ENCODE data around the gene SRF. TPM values are rescaled to one million over a fixed set of nuclear protein-coding genes. Genes with fewer than 3 reads are reported as not detected.

Gene SRF
- total RNA-seq, 1 experiment from 2014 or later: 25.4 TPM

- no peak overlapping the region for H3K4me2 ChIP-seq
- no peaks in the 10 kb centered on the region for H3K27me3 ChIP-seq (ENCODE audit: insufficient read depth, low read depth)
- intact Hi-C loops (cut with micrococcal nuclease; ENCODE audit: unreplicated experiment): no loop called here
- H3K4me3 ChIP-seq: no peak overlapping the region
- H3K4me1 ChIP-seq (replicated peaks; ENCODE audit: insufficient read depth): peaks cover 37% of the 10 kb centered on the region
- no peak overlapping the region for H3K27ac ChIP-seq
- no TSS peak for BruUV-seq (replicated peaks)
- H4K20me1 ChIP-seq (ENCODE audit: insufficient read depth): no peaks in the 10 kb centered on the region
- no peaks in the 10 kb centered on the region for H3K9me2 ChIP-seq (ENCODE audit: insufficient read depth)
- peaks cover 53% of the 10 kb centered on the region for H3K79me2 ChIP-seq (ENCODE audit: low read depth)
- peaks cover 29% of the 10 kb centered on the region; the same call in 1 of the 2 replicates for H3F3A ChIP-seq (ENCODE audit: insufficient read depth, low read depth)
- ChIA-PET POLR2A (ENCODE audit: unreplicated experiment) (no interaction called here), CTCF (no interaction called here)
- no peaks in the 10 kb centered on the region for H3K36me3 ChIP-seq (ENCODE audit: low read depth)
- no peaks in the 10 kb centered on the region for H3K9me3 ChIP-seq (ENCODE audit: insufficient read depth, low read depth)
- no peak for TF ChIP-seq CTCF (conservative IDR thresholded peaks at IDR 0.05)
- H2AFZ ChIP-seq: no peak overlapping the region
- no peak for DNase-seq
These were observed 46.6 kb upstream of the SRF start for GRCh38 chr6:43124481-43124880.

GRCh38 chr6:43125119-43125518, 46.0 kb upstream of the SRF start:
- peaks cover 24% of the 10 kb centered on the region; the same call in 1 of the 2 replicates for H3F3A ChIP-seq (ENCODE audit: insufficient read depth, low read depth)
- H2AFZ ChIP-seq: no peak overlapping the region
- no peak for TF ChIP-seq EZH2 (IDR thresholded peaks at IDR 0.05; ENCODE audit: low read depth)
- TF ChIP-seq CTCF (conservative IDR thresholded peaks at IDR 0.05): no peak
- no peak for DNase-seq
- H3K9me2 ChIP-seq (ENCODE audit: insufficient read depth): no peaks in the 10 kb centered on the region
- peaks cover 47% of the 10 kb centered on the region for H3K79me2 ChIP-seq (ENCODE audit: low read depth)
- no peaks in the 10 kb centered on the region for H4K20me1 ChIP-seq (ENCODE audit: insufficient read depth)
- no peak overlapping the region for H3K27ac ChIP-seq
- H3K27me3 ChIP-seq (ENCODE audit: insufficient read depth, low read depth): no peaks in the 10 kb centered on the region
- ChIA-PET CTCF (no interaction called here), POLR2A (ENCODE audit: unreplicated experiment) (no interaction called here)
- H3K4me2 ChIP-seq: no peak overlapping the region
- H3K9me3 ChIP-seq (ENCODE audit: insufficient read depth, low read depth): no peaks in the 10 kb centered on the region
- H3K36me3 ChIP-seq (ENCODE audit: low read depth): no peaks in the 10 kb centered on the region
- no TSS peak for BruUV-seq (replicated peaks)
- intact Hi-C loops (cut with micrococcal nuclease; ENCODE audit: unreplicated experiment): no loop called here
- H3K4me3 ChIP-seq: no peak overlapping the region
- peaks cover 35% of the 10 kb centered on the region for H3K4me1 ChIP-seq (replicated peaks; ENCODE audit: insufficient read depth)

GRCh38 chr6:43125555-43125954, 45.5 kb upstream of the SRF start:
- Histone ChIP-seq H3K27ac (no peak overlapping the region), H4K20me1 (ENCODE audit: insufficient read depth) (no peaks in the 10 kb centered on the region), H3F3A (ENCODE audit: insufficient read depth, low read depth) (peaks cover 19% of the 10 kb centered on the region; the same call in 1 of the 2 replicates), H3K4me2 (no peak overlapping the region), H2AFZ (no peak overlapping the region), H3K9me2 (ENCODE audit: insufficient read depth) (no peaks in the 10 kb centered on the region), H3K9me3 (ENCODE audit: insufficient read depth, low read depth) (no peaks in the 10 kb centered on the region), H3K4me3 (no peak overlapping the region), H3K79me2 (ENCODE audit: low read depth) (peaks cover 44% of the 10 kb centered on the region), H3K4me1 (replicated peaks; ENCODE audit: insufficient read depth) (peaks cover 30% of the 10 kb centered on the region), H3K36me3 (ENCODE audit: low read depth) (no peaks in the 10 kb centered on the region), H3K27me3 (ENCODE audit: insufficient read depth, low read depth) (no peaks in the 10 kb centered on the region)
- intact Hi-C loops (cut with micrococcal nuclease; ENCODE audit: unreplicated experiment): no loop called here
- no TSS peak for BruUV-seq (replicated peaks)
- no peak for TF ChIP-seq CTCF (conservative IDR thresholded peaks at IDR 0.05)
- TF ChIP-seq EZH2 (IDR thresholded peaks at IDR 0.05; ENCODE audit: low read depth): no peak
- ChIA-PET CTCF (no interaction called here), POLR2A (ENCODE audit: unreplicated experiment) (no interaction called here)
- DNase-seq: no peak
